Naive B cell (primary cell): ENCODE data around the gene TPSB2. TPM values are rescaled to one million over a fixed set of nuclear protein-coding genes. Genes with fewer than 3 reads are reported as not detected.
"Not testable (repeated sequence)": the region's sequence is repeated elsewhere in the genome, so short reads cannot be mapped to it uniquely, and the experiment has no call there.

Source experiments
- ATAC-seq, 2 donors: fragments of 150-1000 bp; cut with Tn5 transposase; 2 replicates each; pipeline ENCODE4 v1.10.0; 2021; ENCODE audit warnings: low read depth in 2 of 2, mild to moderate bottlenecking in 2 of 2, moderate library complexity in 2 of 2
- DNase-seq: peaks from one replicate; pipeline ENCODE4 v3.0.0; 2022
- H3K27ac Mint-ChIP-seq, 6 donors: one replicate each; pipeline ENCODE4 v1.8.0; 2020 to 2022; ENCODE audit warnings: mild to moderate bottlenecking in 6 of 6, mixed read lengths in 6 of 6, moderate library complexity in 5 of 6, inconsistent platforms in 2 of 6
- H3K27me3 Mint-ChIP-seq, 3 donors: one replicate each; pipeline ENCODE4 v1.8.0; 2021 to 2022; ENCODE audit warnings: mixed read lengths in 3 of 3, mild to moderate bottlenecking in 1 of 3
- H3K36me3 Mint-ChIP-seq, 2 donors: one replicate each; pipeline ENCODE4 v1.8.0; 2020 to 2022; ENCODE audit warnings: mixed read lengths in 2 of 2, inconsistent platforms in 1 of 2, mild to moderate bottlenecking in 1 of 2
- H3K4me1 Mint-ChIP-seq, 3 donors: one replicate each; pipeline ENCODE4 v1.8.0; 2020 to 2022; ENCODE audit warnings: mixed read lengths in 3 of 3, inconsistent platforms in 1 of 3, mild to moderate bottlenecking in 1 of 3, moderate library complexity in 1 of 3
- H3K4me3 Mint-ChIP-seq, 8 donors: one replicate each; pipeline ENCODE4 v1.8.0; 2020 to 2022; ENCODE audit warnings: mild to moderate bottlenecking in 8 of 8, mixed read lengths in 8 of 8, moderate library complexity in 8 of 8, inconsistent platforms in 2 of 8
- H3K9me3 Mint-ChIP-seq, 7 donors: one replicate each; pipeline ENCODE4 v1.8.0; 2020 to 2022; ENCODE audit warnings: mixed read lengths in 7 of 7, mild to moderate bottlenecking in 5 of 7, inconsistent platforms in 2 of 7, moderate library complexity in 1 of 7
- polyA plus RNA-seq, 6 donors: library from polyadenylated mRNA; unstranded; fragments of 300-500 nt; fragmentation: Illumina TruSeq; gene quantifications; one replicate each; pipeline ENCODE4 v1.2.3, GENCODE V29; 2021; ENCODE audit warnings: low read depth in 6 of 6

TPSB2 gene
- polyA plus RNA-seq, 6 donors from 2014 or later = not detected

- ATAC-seq, H3K27ac Mint-ChIP-seq, DNase-seq, H3K4me3 Mint-ChIP-seq, H3K9me3 Mint-ChIP-seq, H3K36me3 Mint-ChIP-seq: not testable (repeated sequence)
- H3K27me3 Mint-ChIP-seq = peaks cover 0 to 27% (median 5%) of the 10 kb centered on the region in 3 donors
- peaks cover 4 to 12% (median 5%) of the 10 kb centered on the region in 3 donors for H3K4me1 Mint-ChIP-seq
Observed at GRCh38 chr16:1243363-1243762, 13.4 kb upstream of the TPSB2 start.

GRCh38 chr16:1241081-1241480 is 11.1 kb upstream of the TPSB2 start:
- peaks cover 0 to 11% (median 0%) of the 10 kb centered on the region in 3 donors for H3K27me3 Mint-ChIP-seq
- not testable (repeated sequence) for H3K36me3 Mint-ChIP-seq, H3K27ac Mint-ChIP-seq, H3K4me3 Mint-ChIP-seq, DNase-seq, H3K9me3 Mint-ChIP-seq, ATAC-seq
- H3K4me1 Mint-ChIP-seq = peaks cover 4 to 16% (median 5%) of the 10 kb centered on the region in 3 donors

GRCh38 chr16:1240436-1240835 is 10.5 kb upstream of the TPSB2 start, which contains the start of gene TPSAB1:
Gene TPSAB1, plus strand, starts transcription at chr16:1240705. Its CDS starts 234 bp downstream, at chr16:1240939.
- H3K27ac Mint-ChIP-seq, ATAC-seq, H3K36me3 Mint-ChIP-seq, H3K27me3 Mint-ChIP-seq, DNase-seq, H3K9me3 Mint-ChIP-seq, H3K4me3 Mint-ChIP-seq: not testable (repeated sequence)
- peaks cover 2 to 12% (median 2%) of the 10 kb centered on the region in 3 donors for H3K4me1 Mint-ChIP-seq

- not testable (repeated sequence) for H3K36me3 Mint-ChIP-seq, H3K4me3 Mint-ChIP-seq, H3K27me3 Mint-ChIP-seq, H3K27ac Mint-ChIP-seq, H3K4me1 Mint-ChIP-seq, ATAC-seq, H3K9me3 Mint-ChIP-seq, DNase-seq
Observed at GRCh38 chr16:1239575-1239974, 9.6 kb upstream of the TPSB2 start.

- not testable (repeated sequence) for H3K4me1 Mint-ChIP-seq, DNase-seq, H3K27ac Mint-ChIP-seq, H3K9me3 Mint-ChIP-seq, H3K36me3 Mint-ChIP-seq, H3K4me3 Mint-ChIP-seq, H3K27me3 Mint-ChIP-seq, ATAC-seq
Observed at GRCh38 chr16:1238909-1239308, 8.9 kb upstream of the TPSB2 start.

- Mint-ChIP-seq H3K9me3 (peaks cover 0 to 5% (median 0%) of the 10 kb centered on the region in 7 donors), H3K27me3 (no peaks in the 10 kb centered on the region), H3K4me1 (peaks cover 0 to 8% (median 0%) of the 10 kb centered on the region in 3 donors), H3K4me3 (no peak overlapping the region), H3K27ac (peak overlapping the region in 1 of 6 donors; percentile 96), H3K36me3 (no peaks in the 10 kb centered on the region)
- DNase-seq = no peak
- no peak for ATAC-seq
Observed at GRCh38 chr16:1237990-1238389, 8.0 kb upstream of the TPSB2 start.

GRCh38 chr16:1236659-1237058 is 6.7 kb upstream of the TPSB2 start:
- H3K36me3 Mint-ChIP-seq, H3K27ac Mint-ChIP-seq, H3K27me3 Mint-ChIP-seq, H3K4me3 Mint-ChIP-seq, DNase-seq, H3K4me1 Mint-ChIP-seq, H3K9me3 Mint-ChIP-seq: not testable (repeated sequence)
- ATAC-seq = peak; percentile 67 to 70

GRCh38 chr16:1232049-1232748 is 2.2 kb upstream of the TPSB2 start:
- not testable (repeated sequence) for H3K4me1 Mint-ChIP-seq

GRCh38 chr16:1231301-1231700 is 1.3 kb upstream of the TPSB2 start:
- peaks cover 0 to 15% (median 0%) of the 10 kb centered on the region in 3 donors for H3K27me3 Mint-ChIP-seq
- not testable (repeated sequence) for ATAC-seq, H3K4me3 Mint-ChIP-seq, H3K4me1 Mint-ChIP-seq, H3K27ac Mint-ChIP-seq, H3K9me3 Mint-ChIP-seq, DNase-seq, H3K36me3 Mint-ChIP-seq

More at GRCh38 chr16:1232049-1232748, 2.2 kb upstream of the TPSB2 start:
- not testable (repeated sequence) for H3K36me3 Mint-ChIP-seq, DNase-seq, H3K27me3 Mint-ChIP-seq, H3K9me3 Mint-ChIP-seq, H3K4me3 Mint-ChIP-seq, H3K27ac Mint-ChIP-seq, ATAC-seq

- not testable (repeated sequence) for H3K9me3 Mint-ChIP-seq, H3K4me1 Mint-ChIP-seq, ATAC-seq, H3K4me3 Mint-ChIP-seq, H3K27ac Mint-ChIP-seq, DNase-seq, H3K36me3 Mint-ChIP-seq
- H3K27me3 Mint-ChIP-seq = peaks cover 0 to 15% (median 0%) of the 10 kb centered on the region in 3 donors
Observed at GRCh38 chr16:1230471-1231212, 658 bp upstream of the TPSB2 start.

GRCh38 chr16:1229476-1229875 is 508 bp downstream of the TPSB2 start:
- H3K36me3 Mint-ChIP-seq, DNase-seq, H3K9me3 Mint-ChIP-seq, H3K4me3 Mint-ChIP-seq, H3K27ac Mint-ChIP-seq, H3K4me1 Mint-ChIP-seq, ATAC-seq: not testable (repeated sequence)
- peaks cover 0 to 15% (median 0%) of the 10 kb centered on the region in 3 donors for H3K27me3 Mint-ChIP-seq

- ATAC-seq, H3K4me3 Mint-ChIP-seq, H3K4me1 Mint-ChIP-seq, H3K36me3 Mint-ChIP-seq, H3K27ac Mint-ChIP-seq, DNase-seq, H3K9me3 Mint-ChIP-seq: not testable (repeated sequence)
- H3K27me3 Mint-ChIP-seq = peaks cover 0 to 15% (median 0%) of the 10 kb centered on the region in 3 donors
Observed at GRCh38 chr16:1228227-1228626, 1.8 kb downstream of the TPSB2 start.

GRCh38 chr16:1226692-1227091 is 3.3 kb downstream of the TPSB2 start:
- H3K27me3 Mint-ChIP-seq = peaks cover 0 to 15% (median 2%) of the 10 kb centered on the region in 3 donors
- not testable (repeated sequence) for DNase-seq, H3K36me3 Mint-ChIP-seq, H3K9me3 Mint-ChIP-seq, H3K4me1 Mint-ChIP-seq, H3K27ac Mint-ChIP-seq, H3K4me3 Mint-ChIP-seq, ATAC-seq
